Glomerular endothelial cell (primary cell): Measurements from ENCODE around the gene MS4A18. TPM values are rescaled to one million over a fixed set of nuclear protein-coding genes. Genes with fewer than 3 reads are reported as not detected.
"Not testable (repeated sequence)": the region's sequence is repeated elsewhere in the genome, so short reads cannot be mapped to it uniquely, and the experiment has no call there.

ENCODE experiments used
- DNase-seq: peaks from one replicate; pipeline ENCODE4 v3.0.0-alpha.2; 2011; ENCODE audit warnings: low read depth, low spot score; ENCODE audit errors: extremely low read depth
- total RNA-seq: library from RNA; depleted of rRNA; stranded (reverse); fragments of >200 nt; gene quantifications from 2 replicates; pipeline ENCODE4 v1.2.3, GENCODE V29; 2015

MS4A18 gene
- total RNA-seq: not detected in 2 replicates

DNA sequence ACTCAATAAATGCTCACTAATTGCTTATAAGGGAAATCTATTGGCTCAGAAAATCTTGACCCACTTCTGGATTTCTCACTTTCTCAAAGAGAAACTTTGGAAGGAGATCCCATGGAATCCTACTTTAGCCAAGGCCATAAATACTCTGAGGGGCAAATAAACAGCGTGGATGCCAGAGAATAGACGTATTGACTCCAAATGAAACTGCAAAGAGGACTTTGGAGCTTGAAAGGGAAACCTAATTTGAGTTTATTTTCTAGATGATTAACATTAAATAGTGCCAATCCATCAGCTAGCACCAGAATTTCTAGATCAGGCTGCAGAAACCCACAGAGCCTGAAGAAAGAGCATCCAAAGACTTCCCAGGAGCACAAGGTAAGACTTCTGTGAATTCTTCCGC lies at the start of gene MS4A18:
Gene MS4A18, plus strand, starts transcription at position 301 of the 400 bp plus-strand sequence.
- no peak for DNase-seq

DNA sequence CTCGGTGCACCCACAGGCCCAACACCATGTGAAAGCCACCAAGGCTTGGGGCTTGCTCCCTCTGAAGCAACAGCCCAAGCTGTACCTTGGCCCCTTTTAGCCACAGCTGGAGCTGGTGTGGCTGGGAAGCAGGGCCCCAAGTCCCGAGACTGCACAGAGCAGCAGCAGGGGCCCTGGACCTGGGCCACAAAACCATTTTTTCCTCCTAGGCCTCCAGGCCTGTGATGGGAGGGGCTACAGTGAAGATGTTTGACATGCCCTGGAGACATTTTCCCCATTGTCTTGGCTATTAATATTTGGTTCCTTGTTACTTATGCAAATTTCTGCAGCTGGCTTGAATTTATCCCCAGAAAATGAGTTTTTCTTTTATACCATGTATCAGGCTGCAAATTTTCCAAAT lies 46.3 kb upstream of the MS4A18 start:
- not testable (repeated sequence) for DNase-seq

DNA sequence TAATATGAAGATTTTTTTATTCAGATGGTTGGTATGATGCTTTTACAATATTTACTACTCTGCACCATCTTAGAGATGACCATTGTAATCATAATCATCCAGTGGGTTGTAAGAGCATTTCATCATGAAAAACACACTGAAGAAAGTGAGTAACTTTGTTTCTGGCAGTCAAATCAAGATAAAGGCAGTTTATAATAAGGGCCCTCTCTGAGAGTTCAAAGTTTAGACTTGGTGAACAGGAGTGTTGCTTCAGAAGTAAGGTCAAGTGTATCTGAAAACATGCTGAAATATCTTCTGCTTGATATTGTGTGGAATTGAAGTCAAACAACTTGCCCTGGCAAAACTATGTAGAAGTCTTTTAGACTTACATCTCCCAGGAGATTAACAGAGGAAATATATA lies 44.6 kb upstream of the MS4A18 start:
- no peak for DNase-seq

DNA sequence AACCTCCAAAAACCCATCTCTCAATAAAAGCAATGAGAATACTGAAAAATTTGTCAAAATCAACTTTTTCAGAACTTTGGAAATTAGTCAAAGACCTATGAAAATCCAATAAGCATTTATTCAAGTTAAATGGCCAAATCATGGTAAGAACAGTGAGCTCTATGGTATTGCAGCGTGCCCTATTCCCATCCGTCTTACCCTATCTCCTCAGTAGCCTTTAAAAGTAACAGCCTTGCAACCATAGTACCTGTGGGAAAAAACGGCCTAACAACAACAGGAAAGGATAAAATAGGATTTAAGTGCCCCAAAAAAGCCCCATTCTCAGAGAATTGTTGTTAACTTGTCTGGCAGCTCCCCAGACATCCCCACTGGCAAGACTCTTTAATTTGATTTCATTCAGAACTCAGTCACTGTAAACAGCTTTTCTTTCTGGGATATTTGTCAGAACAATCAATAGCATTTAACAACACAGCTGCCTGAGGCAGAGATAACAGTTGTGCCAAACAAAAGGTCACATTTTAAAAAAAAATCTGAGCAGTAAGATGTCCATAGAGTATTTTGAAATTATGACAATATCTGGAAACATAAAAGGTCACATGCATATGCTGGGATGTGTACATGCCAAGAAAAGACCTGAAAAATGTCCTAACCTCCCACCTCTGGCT lies 43.9 kb upstream of the MS4A18 start:
- DNase-seq: no peak

DNA sequence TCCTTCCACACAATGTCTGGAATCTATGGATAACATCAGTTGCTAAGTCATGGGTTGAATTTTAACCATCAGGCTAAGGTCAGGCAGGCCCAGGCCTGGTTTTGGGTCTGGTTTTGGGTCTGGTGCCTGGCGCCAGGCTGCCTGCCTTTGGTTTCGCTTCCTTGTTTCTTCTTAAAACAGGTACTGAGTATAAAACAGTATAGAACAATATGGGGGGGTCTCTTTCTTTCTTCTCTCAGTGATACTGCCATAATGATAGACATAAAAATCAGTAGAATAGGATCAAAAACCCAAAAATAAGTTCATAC lies 40.0 kb upstream of the MS4A18 start:
- DNase-seq: not testable (repeated sequence)

DNA sequence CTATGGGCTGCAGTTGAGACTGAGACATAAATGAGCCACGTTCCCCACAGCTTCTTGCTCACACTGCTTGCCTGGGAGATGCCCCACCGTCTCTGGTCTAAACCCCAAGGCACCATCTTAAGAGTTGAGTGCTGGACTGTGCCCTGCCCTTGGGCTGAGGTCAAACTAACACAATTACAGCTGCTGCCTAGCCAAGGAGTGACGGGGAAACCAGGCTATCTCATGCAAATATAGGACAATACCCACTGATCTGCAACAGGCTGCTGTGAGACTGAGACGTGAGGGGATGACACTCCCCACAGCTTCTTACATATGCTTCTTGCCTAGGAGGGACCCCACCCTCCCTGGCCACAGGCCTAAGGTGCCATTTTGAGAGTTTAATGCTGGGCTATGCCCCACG lies 32.9 kb upstream of the MS4A18 start:
- no peak for DNase-seq

DNA sequence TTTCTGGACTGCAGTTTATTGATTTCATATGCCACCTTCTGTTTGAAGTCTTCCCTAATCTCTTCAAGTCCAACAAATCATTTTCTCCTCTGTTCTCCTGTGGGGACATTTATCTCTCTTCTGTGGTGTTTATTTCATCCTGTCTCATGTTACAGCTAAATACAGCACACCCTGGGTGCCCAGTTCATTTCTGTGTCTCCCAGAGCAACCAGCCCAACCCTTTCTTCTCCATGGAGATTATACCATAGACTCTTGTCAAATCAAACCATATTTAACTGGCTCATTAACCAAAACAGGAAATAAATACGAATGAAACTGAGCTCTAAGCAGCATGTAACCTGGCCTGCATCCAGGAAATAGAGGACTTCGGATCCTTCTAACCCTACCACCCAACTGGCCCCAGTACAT lies 25.2 kb upstream of the MS4A18 start, which contains the start of gene MS4A8:
Gene MS4A8, plus strand, starts transcription at position 329 of the 408 bp plus-strand sequence. CDS start 1,249 bp downstream, outside the sequence.
- DNase-seq: no peak

DNA sequence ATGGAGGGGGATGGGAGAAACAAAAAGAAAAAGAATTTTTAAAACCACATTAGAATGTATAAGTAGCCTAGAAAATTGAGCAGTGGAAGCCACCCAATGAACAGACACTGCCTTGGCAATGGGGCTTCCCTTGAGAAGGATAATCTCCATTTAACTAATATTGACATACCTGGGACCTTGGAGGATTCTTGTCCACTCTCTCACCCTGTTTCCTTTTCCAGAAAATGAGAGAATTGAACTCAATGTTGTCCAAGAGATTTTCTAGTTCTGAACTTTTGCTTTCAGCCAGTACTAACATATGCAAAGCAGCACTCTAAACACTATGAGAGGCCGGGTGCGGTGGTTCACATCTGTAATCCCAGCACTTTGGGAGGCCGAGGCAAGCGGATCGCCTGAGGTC lies 24.6 kb upstream of the MS4A18 start:
- DNase-seq: no peak

DNA sequence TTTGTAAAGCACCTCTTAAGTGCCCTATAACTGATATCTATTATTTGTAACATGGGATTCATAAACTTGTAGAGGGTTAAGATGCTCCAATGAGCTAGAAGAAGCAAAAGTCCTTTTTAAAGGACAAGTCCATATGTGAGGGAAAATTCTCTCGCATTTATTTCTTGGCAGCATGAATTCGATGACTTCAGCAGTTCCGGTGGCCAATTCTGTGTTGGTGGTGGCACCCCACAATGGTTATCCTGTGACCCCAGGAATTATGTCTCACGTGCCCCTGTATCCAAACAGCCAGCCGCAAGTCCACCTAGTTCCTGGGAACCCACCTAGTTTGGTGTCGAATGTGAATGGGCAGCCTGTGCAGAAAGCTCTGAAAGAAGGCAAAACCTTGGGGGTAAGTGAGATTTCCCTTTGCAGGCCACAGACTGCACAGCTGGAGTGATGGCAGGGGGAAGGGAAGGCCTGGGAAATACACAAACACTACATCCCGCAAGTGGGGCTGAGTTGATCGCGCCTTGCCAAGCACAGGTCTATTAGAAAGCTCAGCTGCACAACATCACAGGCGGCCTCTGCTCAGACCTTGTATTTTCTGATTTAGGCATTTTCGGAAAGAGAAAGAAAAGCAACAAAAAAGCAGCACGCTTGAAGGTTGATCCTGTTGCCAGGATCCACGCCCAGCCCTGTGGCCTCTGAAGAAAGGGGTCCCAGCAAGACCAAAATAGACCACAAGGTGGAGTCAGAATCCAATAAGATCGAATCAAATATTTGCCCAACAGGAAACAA lies 23.6 kb upstream of the MS4A18 start:
- no peak for DNase-seq

DNA sequence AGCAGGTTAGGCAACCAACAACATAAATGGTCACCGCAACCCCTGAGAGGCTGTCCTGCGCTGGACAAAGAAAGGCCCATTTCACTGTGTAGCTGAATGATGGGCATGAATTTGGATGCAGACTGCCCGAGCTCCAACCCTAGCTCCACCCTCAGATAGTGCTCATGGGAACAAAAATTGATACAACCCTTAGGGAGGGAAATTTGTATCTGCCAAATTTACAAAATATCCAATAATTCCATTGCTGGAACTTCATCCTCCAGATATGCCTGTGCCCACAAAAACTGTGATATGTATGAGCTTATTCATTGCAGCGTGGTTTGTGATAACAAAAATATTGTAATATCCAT lies 23.1 kb upstream of the MS4A18 start:
- no peak for DNase-seq

DNA sequence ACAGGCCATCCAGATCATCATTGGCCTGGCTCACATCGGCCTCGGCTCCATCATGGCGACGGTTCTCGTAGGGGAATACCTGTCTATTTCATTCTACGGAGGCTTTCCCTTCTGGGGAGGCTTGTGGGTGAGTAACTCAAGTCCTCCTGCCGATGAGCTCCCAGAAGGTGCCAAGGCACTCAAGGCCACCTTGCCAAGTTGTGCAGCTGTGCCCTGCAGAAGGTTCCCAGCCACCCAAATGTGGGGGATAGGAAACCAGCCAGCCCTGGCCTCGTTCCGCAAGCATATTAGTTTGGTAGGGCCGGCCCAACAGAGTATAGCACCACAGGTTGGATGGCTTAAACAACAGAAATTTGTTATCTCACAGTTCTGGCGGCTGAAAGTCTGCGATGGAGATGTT lies 21.1 kb upstream of the MS4A18 start:
- no peak for DNase-seq

DNA sequence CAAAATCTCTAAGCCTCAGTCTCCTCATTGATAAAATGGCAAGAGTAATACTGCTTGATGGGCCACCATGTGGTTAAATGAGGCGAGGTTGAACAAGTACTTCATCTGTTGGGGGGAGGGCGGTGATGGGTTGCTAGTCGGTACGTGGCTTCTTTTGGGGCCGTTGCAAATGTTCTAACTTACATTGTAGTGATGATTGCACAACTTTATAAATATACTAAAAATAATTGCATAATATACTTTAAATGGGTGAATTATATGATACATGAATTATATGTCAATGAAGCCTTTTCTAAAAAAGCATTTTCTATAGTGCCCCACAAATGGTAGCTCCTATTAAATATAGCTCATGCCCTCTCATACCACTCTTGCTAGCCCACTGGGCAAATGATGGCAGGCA lies 18.6 kb upstream of the MS4A18 start:
- DNase-seq: no peak

DNA sequence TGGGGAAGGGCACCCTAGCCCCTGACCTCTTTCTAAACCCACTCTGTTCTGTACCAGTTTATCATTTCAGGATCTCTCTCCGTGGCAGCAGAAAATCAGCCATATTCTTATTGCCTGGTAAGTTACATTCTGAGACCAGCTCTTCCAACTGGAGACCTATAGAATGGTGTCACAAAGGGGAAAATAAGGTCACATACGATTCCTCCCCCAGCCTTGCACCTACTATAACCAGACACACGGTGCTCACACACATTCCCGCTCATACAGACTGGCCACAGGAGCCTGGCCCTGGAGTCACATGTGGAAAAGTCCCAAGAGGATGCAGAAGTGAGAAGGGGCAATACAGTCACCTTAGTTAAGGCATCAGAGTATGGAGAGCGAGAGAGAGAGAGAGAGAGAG lies 17.6 kb upstream of the MS4A18 start:
- DNase-seq: no peak

DNA sequence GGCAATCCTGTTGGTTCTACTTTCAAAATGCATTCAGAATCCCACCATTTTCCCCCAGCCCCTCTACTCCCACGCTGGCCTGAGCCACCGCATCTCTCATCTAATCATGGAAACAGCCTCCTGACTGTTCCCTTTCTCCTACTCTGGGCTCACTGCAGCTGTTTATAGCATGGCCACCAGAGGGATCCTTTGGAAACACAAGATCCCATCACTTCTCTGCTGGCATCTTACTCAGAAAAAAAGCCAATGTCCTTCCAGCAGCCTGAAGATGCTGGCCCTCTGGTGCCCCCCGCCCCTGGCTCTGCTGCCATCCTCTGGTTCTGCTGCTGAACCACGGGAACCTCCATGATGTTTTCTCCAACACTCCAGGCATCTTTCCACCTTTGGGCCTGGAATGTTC lies 14.0 kb upstream of the MS4A18 start:
- DNase-seq: no peak

DNA sequence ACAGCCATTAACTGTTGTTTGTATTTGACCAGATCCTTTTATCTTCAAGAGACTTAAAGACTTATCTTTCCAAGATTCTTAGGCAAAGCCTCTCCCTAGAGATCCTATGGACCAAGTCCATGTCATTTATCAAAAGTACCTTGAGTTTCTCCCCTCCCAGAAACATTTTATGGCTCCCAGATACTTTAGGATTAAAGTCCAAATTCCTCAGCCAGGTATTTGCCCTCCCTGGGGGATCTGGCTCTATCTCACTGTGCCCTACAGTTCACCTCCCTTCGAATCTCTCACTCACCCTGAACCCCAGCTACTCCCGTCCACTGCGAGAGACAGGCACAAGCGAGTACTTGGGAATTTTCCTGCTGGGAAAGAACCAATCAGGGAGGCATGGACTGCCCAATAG lies 13.2 kb upstream of the MS4A18 start:
- DNase-seq: no peak

DNA sequence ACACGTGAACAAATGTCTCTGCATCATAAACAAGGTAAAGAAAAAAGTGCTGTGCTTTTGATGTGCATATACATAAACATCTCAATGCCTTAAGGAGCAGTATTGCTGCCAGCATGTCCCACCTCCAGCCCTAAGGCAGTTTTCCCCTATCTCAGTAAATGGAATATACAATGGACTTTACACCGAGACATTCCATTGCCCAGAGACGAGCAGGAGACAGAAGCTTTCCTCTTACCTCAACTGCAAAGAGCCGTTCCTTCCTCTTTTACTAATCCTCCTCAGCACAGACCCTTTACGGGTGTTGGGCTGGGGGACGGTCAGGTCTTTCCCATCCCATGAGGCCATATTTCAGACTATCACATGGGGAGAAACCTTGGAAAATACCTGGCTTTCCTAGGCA lies 11.1 kb upstream of the MS4A18 start:
- DNase-seq: not testable (repeated sequence)

DNA sequence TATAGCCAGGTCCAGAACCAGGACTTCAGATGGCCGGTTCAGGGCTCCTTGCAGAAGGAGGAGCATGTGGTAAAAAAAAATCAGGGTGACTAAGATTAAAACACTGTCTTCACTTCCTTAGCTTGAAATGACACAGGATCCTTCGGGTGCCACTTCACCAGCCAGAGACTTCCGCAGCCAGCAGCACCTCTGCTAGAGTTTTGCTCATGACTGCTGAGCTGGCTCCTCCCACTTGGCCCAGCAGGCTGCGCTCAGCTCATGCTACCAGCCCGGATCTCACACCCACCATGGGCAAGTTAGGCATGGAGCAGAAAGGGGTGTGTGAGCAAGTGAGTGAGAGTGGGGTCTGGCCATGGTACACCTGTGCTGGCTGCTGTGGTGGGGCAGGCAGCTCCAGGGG lies 6.6 kb upstream of the MS4A18 start:
- no peak for DNase-seq

DNA sequence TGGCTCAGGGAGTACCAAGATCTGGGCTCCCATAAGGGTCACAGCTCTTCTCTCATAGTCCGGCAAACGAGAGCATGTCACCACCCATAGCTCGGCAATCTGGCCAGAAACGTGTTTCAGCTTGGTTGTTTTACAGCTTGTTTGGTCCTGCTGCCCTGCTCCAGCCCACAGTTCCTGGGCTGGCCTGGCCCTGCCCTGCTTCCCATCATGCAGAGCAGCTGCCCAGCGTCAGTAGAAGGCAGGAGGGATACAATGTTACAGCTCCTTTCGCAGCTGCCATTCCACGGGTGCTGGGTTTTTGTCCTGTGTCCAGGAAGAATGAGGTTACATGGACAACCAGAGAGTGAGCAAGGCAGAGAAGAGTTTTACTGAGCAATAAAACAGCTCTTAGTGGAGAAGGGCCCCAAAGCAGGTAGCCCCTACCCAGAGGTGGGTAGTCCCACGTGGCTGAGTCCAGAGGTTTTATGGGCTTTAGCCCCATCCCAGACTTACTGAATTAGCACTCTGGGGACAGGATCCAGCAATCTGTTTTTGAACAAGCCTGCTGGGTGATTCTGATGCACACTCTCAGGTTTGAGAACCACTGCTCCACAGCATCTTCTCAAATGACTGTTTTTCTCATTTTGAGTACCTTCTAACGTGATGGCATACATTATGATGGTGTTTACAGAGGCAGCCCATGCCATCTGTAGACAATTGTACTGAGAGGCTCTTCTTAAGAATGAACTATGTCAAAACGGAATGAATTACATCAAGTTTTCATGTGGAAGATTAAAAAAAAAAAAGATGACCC lies 5.8 kb upstream of the MS4A18 start:
- no peak for DNase-seq

DNA sequence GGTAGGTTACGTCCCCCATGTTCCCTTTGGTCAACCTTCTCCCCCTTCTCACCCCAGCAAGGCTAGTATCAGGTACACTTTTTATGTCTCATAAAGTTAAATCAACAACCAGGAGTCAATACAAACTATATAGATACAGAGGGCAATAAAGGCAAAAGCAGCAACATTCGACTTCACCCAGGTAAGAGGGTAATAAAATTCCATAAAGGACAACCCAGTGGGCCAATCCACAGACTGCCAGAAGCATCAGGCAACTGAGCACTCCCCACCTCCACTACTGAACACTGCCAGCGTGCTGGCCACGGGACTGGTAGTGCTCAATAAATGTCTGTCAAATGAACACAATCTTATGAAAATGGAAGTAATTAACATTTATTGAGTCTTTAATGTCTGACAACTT lies 5.1 kb upstream of the MS4A18 start:
- DNase-seq: no peak

DNA sequence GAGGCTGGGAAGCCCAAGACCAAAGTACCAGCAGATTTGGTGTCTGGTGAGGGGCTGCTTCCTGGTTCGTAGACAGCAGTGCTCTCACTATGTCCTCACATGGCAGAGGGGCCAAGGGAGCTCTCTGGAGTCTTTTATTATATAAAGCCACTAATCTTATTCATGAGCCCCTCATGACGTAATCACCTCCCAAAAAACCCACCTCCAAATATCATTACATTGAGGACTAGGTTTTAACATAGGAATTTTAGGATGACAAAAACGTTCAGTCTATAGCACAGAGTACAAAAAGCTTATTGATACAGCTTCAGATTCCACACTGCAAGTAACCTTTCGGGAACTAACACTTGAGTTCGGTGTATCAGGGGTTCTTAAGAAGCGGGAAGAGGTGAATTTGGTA lies 4.1 kb upstream of the MS4A18 start:
- no peak for DNase-seq

DNA sequence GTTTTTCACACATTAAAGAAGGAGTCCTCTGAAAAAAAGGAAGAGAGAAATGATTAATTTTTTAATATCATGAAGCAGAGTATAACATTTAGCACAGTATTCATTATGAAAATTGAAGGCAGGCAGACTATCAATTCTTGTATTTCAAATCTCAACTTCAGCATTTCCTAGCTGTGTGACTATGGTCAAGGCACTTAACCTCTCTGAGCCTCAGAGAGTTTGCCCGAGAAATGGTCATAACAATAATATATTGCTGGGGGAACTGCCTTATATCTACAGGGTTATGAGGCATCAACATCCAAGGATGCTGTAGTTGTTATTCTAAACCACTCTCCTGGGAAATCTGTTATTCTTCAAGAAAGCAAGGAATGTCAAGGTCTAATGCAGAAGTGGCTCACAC lies 1.1 kb downstream of the MS4A18 start:
- no peak for DNase-seq

DNA sequence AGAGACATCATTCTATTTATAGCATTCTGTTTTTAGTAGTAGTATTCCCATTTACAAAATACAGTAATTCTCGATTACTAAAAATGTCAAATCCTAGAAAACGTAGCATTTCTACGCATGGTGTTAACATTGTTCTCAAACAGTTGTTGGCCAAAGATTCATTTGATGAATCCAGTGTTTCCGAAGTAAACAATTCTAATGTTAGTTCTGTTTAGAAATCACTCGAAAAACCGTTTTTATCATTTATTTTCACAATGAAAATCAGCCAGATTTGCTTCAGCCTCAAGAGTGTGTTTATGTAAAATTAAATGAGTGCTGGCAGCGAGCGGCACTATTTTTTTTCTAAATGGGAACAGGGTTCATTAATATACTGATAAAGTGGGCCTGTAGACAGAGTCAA lies 7.1 kb downstream of the MS4A18 start:
- DNase-seq: no peak
